Measurements from ENCODE around the gene DMAP1. TPM values are rescaled to one million over a fixed set of nuclear protein-coding genes. Genes with fewer than 3 reads are reported as not detected.

Gene DMAP1
- total and polyA plus RNA-seq, 2 experiments from 2014 or later = 32.6 to 40.0 TPM

DNA sequence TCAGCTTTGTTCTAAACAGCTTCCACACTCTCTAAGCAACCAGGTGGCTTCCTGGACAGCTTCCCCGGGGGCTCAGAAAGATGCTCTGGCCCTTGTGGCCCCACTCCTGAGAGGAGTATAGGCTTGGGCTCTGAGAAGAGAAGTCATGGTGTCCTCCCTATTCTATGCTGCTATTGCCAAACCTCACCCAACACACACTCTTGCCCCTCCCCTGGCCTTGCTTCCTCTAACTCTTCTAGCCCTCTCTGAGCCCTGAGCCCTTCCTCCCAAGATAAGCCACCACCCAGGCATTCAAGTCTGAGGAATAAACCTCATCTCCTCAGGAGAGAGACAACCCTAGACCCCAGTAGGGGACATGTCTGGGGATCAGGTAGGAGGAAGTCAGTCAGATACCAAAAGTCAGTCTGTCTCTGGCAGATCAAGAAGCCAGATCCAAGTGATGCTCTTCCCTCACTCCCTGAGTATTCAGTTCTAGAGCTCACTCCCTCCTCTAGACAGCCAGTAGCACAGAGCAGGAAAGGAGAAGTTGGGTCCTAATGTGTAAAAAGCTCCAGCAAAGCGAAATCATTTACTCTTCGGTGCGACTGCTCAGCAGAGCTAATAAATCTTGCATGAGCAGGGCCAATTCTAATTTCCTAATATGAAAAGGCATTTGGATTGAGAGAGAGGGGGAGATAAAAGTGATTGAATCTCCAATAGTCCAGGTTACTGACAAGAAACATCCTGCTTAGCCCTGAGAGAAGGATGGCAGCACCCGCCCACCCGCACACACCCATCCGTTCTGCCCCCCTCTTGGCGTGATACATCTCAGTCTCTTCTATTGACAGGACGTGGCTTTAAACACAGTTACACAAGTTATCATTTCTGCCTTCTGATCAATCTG is 50.5 kb downstream of the DMAP1 start:
- no peaks in the 10 kb centered on the region; the same call in 2 of the 3 replicates for H3K36me3 Mint-ChIP-seq (ENCODE audit: low read depth)
- DNase-seq (ENCODE audit: low spot score) (no peak), ATAC-seq (no peak)
- TF ChIP-seq, protein P1, sequence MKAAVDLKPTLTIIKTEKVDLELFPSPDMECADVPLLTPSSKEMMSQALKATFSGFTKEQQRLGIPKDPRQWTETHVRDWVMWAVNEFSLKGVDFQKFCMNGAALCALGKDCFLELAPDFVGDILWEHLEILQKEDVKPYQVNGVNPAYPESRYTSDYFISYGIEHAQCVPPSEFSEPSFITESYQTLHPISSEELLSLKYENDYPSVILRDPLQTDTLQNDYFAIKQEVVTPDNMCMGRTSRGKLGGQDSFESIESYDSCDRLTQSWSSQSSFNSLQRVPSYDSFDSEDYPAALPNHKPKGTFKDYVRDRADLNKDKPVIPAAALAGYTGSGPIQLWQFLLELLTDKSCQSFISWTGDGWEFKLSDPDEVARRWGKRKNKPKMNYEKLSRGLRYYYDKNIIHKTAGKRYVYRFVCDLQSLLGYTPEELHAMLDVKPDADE (IDR thresholded peaks at IDR 0.05) = no peak
- TF ChIP-seq CREB1 (CRISPR knock-in tag; IDR thresholded peaks at IDR 0.05; ENCODE audit: low read depth) (no peak), STAT1 (IDR thresholded peaks at IDR 0.05; ENCODE audit: unreplicated experiment) (no peak), ZNF331 (CRISPR knock-in tag; IDR thresholded peaks at IDR 0.05; ENCODE audit: low read depth) (no peak), JUNB (IDR thresholded peaks at IDR 0.05; ENCODE audit: unreplicated experiment) (no peak), EZH2phosphoT487 (IDR thresholded peaks at IDR 0.05; ENCODE audit: unreplicated experiment) (no peak), POLR2AphosphoS5 (IDR thresholded peaks at IDR 0.05; ENCODE audit: low read depth) (no peak), NANOG (IDR thresholded peaks at IDR 0.05; ENCODE audit: borderline replicate concordance) (no peak), ZNF114 (CRISPR knock-in tag; IDR thresholded peaks at IDR 0.05) (no peak)
- TF ChIP-seq, protein P2, sequence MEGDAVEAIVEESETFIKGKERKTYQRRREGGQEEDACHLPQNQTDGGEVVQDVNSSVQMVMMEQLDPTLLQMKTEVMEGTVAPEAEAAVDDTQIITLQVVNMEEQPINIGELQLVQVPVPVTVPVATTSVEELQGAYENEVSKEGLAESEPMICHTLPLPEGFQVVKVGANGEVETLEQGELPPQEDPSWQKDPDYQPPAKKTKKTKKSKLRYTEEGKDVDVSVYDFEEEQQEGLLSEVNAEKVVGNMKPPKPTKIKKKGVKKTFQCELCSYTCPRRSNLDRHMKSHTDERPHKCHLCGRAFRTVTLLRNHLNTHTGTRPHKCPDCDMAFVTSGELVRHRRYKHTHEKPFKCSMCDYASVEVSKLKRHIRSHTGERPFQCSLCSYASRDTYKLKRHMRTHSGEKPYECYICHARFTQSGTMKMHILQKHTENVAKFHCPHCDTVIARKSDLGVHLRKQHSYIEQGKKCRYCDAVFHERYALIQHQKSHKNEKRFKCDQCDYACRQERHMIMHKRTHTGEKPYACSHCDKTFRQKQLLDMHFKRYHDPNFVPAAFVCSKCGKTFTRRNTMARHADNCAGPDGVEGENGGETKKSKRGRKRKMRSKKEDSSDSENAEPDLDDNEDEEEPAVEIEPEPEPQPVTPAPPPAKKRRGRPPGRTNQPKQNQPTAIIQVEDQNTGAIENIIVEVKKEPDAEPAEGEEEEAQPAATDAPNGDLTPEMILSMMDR (conservative IDR thresholded peaks at IDR 0.05; ENCODE audit: low read depth in 2 of 2) = no peak
- TF ChIP-seq, protein P3, sequence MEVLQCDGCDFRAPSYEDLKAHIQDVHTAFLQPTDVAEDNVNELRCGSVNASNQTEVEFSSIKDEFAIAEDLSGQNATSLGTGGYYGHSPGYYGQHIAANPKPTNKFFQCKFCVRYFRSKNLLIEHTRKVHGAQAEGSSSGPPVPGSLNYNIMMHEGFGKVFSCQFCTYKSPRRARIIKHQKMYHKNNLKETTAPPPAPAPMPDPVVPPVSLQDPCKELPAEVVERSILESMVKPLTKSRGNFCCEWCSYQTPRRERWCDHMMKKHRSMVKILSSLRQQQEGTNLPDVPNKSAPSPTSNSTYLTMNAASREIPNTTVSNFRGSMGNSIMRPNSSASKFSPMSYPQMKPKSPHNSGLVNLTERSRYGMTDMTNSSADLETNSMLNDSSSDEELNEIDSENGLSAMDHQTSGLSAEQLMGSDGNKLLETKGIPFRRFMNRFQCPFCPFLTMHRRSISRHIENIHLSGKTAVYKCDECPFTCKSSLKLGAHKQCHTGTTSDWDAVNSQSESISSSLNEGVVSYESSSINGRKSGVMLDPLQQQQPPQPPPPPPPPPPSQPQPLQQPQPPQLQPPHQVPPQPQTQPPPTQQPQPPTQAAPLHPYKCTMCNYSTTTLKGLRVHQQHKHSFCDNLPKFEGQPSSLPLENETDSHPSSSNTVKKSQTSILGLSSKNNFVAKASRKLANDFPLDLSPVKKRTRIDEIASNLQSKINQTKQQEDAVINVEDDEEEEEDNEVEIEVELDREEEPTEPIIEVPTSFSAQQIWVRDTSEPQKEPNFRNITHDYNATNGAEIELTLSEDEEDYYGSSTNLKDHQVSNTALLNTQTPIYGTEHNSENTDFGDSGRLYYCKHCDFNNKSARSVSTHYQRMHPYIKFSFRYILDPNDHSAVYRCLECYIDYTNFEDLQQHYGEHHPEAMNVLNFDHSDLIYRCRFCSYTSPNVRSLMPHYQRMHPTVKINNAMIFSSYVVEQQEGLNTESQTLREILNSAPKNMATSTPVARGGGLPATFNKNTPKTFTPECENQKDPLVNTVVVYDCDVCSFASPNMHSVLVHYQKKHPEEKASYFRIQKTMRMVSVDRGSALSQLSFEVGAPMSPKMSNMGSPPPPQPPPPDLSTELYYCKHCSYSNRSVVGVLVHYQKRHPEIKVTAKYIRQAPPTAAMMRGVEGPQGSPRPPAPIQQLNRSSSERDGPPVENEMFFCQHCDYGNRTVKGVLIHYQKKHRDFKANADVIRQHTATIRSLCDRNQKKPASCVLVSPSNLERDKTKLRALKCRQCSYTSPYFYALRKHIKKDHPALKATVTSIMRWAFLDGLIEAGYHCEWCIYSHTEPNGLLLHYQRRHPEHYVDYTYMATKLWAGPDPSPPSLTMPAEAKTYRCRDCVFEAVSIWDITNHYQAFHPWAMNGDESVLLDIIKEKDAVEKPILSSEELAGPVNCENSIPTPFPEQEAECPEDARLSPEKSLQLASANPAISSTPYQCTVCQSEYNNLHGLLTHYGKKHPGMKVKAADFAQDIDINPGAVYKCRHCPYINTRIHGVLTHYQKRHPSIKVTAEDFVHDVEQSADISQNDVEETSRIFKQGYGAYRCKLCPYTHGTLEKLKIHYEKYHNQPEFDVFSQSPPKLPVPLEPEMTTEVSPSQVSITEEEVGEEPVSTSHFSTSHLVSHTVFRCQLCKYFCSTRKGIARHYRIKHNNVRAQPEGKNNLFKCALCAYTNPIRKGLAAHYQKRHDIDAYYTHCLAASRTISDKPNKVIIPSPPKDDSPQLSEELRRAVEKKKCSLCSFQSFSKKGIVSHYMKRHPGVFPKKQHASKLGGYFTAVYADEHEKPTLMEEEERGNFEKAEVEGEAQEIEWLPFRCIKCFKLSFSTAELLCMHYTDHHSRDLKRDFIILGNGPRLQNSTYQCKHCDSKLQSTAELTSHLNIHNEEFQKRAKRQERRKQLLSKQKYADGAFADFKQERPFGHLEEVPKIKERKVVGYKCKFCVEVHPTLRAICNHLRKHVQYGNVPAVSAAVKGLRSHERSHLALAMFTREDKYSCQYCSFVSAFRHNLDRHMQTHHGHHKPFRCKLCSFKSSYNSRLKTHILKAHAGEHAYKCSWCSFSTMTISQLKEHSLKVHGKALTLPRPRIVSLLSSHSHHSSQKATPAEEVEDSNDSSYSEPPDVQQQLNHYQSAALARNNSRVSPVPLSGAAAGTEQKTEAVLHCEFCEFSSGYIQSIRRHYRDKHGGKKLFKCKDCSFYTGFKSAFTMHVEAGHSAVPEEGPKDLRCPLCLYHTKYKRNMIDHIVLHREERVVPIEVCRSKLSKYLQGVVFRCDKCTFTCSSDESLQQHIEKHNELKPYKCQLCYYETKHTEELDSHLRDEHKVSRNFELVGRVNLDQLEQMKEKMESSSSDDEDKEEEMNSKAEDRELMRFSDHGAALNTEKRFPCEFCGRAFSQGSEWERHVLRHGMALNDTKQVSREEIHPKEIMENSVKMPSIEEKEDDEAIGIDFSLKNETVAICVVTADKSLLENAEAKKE (CRISPR knock-in tag; IDR thresholded peaks at IDR 0.05) = no peak
- TF ChIP-seq, protein P4, sequence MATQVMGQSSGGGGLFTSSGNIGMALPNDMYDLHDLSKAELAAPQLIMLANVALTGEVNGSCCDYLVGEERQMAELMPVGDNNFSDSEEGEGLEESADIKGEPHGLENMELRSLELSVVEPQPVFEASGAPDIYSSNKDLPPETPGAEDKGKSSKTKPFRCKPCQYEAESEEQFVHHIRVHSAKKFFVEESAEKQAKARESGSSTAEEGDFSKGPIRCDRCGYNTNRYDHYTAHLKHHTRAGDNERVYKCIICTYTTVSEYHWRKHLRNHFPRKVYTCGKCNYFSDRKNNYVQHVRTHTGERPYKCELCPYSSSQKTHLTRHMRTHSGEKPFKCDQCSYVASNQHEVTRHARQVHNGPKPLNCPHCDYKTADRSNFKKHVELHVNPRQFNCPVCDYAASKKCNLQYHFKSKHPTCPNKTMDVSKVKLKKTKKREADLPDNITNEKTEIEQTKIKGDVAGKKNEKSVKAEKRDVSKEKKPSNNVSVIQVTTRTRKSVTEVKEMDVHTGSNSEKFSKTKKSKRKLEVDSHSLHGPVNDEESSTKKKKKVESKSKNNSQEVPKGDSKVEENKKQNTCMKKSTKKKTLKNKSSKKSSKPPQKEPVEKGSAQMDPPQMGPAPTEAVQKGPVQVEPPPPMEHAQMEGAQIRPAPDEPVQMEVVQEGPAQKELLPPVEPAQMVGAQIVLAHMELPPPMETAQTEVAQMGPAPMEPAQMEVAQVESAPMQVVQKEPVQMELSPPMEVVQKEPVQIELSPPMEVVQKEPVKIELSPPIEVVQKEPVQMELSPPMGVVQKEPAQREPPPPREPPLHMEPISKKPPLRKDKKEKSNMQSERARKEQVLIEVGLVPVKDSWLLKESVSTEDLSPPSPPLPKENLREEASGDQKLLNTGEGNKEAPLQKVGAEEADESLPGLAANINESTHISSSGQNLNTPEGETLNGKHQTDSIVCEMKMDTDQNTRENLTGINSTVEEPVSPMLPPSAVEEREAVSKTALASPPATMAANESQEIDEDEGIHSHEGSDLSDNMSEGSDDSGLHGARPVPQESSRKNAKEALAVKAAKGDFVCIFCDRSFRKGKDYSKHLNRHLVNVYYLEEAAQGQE (IDR thresholded peaks at IDR 0.05; ENCODE audit: unreplicated experiment) = no peak
- no peaks in the 10 kb centered on the region for H3K27me3 ChIP-seq (ENCODE audit: insufficient read depth)
- H3K4me3 Mint-ChIP-seq = no peak overlapping the region
- no peaks in the 10 kb centered on the region for H3K36me3 ChIP-seq (ENCODE audit: insufficient read depth)
- no peak overlapping the region for H3K4me3 ChIP-seq
- no peaks in the 10 kb centered on the region for H3K9me3 Mint-ChIP-seq
- peaks cover 17% of the 10 kb centered on the region for H3K27me3 Mint-ChIP-seq (ENCODE audit: insufficient read depth, low read depth, poor library complexity)
- no peak overlapping the region for H2AFZ ChIP-seq
- no peaks in the 10 kb centered on the region for H3F3A ChIP-seq (replicated peaks; ENCODE audit: low read depth)
- no peak overlapping the region for H3K27ac ChIP-seq (ENCODE audit: low read depth)
- H3K4me1 Mint-ChIP-seq = peaks cover 58% of the 10 kb centered on the region
- H3K27ac Mint-ChIP-seq = no peak overlapping the region
- peaks cover 24% of the 10 kb centered on the region for H3K4me1 ChIP-seq (ENCODE audit: insufficient read depth)
- H3K4me2 ChIP-seq = no peak overlapping the region
- no peaks in the 10 kb centered on the region for H3K9me2 ChIP-seq (ENCODE audit: insufficient read depth)
- H3K79me2 ChIP-seq (replicated peaks; ENCODE audit: insufficient read depth) = peaks cover 3% of the 10 kb centered on the region; the same call in 1 of the 2 replicates
- peaks cover 15% of the 10 kb centered on the region for H4K20me1 ChIP-seq (replicated peaks; ENCODE audit: insufficient read depth)

Measured in GM23338 (cell line).